NOMO-1 treated with dmso at 0.1 percent for 144 hours (cell line): ENCODE data around the gene SKI.
"Not testable (repeated sequence)": the region's sequence is repeated elsewhere in the genome, so short reads cannot be mapped to it uniquely, and the experiment has no call there.

Source experiments
- DNase-seq: peaks from one replicate; lab custom pipeline; 2025; ENCODE audit not compliant: unreplicated experiment; lab: John Stamatoyannopoulos, UW

Gene SKI

DNA sequence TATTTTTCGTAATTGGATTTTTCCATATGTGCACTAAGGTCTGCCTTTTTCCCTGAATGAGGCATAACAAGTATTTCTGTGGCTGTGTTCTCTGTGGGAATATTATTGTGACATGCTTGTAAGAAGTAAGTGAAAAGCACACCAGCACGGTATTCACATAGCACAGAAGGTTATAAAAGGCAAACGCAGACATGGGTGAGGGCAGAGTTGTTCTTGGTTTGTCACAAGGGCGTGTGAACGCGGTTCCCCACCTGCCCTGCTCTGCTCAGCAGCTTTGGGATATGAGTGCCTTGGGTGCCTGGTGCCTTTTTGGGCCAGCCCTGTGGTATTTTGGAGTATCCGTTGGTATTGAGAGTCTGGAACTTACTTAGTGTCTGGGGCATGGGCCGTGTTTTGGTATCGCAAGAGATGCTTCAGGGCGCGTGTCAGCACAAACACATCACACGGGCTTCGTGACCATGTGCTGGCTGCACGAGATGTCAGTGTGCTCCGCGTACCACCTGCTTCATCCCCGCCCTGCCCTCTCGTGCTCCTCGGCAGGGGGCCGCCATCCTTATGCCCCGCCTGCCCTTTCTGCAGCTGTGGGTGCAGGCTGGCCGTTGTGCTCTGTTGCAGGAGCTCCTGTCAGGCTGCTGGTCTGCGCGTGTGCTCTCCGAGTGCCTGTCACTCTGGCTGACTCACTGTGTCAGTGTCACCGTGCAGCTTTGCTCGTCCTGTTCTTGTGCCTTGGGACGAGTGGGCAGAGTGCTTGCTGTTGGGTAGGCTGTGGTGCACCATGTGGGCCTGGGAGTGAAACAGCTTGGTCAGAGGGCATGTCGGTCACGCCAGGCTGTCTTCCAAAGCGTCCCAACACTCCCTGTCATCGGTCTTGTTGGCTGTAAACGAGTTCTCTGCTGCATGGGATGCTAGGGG lies 15.0 kb downstream of the SKI start:
- no peak for DNase-seq

DNA sequence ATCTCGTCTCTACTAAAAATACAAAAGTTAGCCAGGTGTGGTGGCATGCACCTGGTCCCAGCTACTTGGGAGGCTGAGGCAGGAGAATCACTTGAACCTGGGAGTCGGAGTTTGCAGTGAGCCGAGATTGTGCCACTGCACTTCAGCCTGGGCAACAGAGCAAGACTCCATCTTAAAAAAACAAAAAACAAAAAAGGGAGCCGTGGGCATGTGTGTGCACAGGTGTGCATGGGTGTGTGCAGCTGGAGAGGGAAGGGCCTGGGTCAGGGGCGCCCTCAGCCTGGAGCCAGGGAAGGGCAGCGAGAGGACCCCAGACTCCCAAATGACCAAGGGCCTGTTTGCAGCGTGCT lies 18.9 kb downstream of the SKI start:
- not testable (repeated sequence) for DNase-seq

DNA sequence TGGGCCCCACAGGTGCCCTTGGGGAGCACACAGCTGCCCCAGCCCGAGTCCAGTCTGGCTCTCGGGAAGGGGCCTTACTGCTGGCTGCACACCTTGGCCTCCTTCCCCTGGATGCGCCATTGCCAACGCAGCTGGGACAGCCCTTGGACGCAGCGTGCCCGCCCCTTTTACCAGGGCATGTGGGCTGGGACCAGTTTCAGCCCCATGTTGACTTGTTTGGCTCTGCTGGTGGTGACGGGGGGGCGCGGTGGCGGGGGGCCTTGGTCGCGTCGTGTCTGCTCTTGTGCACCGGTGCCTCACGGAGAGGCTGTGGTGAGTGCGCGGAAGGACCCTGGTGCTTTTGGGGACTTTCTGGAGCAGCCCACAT lies 19.6 kb downstream of the SKI start:
- DNase-seq = no peak

DNA sequence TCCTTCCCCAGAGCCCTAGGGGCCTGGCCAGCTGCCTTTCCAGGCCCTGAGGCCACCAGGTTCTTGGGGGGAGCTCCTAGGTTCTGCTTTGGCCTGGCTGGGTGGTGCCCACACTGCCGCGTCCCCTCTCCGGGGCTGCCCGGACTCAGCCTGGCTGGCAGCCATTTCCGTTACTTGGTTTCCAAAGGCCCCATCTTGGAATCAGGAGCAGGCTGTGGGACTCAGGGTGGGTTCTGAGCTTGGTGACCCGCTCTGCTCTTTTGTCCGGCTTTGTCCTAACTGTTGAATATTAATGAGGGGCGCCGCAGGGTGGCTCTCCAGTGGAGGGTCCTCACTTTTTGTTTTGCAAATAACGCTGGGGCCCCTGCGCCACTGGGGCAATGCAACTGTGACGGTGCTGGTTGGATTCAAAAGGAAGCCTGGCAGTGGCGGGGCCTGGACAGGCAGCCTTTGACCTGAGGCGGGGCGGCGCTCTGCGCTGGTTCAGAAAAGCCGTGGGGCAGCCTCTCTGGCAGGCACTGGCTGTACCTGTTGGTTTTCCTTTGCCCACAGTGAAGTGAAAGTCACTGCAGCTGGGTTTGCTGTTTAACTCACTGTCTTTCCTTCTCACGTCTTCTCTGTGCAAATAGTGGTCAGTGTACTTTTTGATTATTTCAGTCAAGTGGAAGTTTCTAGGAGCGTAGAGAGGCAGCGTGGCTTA lies 20.2 kb downstream of the SKI start:
- no peak for DNase-seq

DNA sequence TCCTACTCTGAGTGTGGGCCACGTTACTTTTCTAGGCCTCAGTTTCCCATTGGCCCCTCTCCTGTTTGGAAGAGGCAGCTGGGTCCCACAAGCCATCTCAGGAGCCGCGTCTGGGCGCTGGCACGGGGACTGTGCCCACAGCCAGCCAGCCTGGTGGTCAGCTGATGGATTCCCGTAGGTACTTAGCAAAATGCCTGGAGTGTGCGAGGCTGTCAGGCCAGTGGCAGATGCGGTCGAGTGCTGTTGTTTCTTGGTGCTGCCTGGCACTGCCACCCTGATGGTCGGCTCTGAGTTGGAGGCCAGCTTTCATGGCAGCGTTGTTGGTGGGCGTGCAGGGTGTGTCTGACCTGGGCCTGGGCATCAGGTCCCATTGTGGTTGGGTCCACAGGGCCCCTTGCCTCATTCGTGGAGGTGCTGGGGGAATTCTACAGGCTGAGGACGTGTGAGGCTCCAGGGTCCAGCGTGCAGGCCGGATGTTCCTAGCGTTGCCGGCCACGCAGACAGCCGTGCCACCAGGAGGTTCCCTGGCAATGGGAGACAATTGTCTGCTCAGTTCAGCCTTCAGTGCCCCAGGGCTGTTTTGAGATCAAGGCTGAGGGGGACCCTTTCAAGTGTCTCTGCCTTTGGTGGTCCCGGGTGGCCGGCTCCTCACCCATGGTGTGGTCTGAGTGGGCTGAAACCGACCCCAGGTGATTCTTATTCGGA lies 20.9 kb downstream of the SKI start:
- no peak for DNase-seq

DNA sequence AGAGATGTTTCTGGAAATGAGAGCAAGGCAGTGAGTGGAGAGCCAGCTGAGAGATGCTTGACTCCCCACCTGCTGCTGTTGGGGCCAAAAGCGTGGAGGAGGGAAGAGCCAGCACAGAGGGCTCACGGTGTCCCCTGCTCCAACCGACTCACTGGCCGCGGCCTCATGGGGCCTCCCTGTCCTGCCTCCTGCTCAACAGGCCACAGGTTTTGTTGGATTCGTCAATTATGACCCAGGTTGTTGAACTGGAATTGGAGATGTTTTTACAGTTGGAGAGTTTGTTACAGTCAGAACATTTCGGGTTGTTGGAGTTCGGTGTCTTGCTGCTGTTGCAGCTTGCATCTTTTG lies 21.4 kb downstream of the SKI start:
- DNase-seq = no peak

DNA sequence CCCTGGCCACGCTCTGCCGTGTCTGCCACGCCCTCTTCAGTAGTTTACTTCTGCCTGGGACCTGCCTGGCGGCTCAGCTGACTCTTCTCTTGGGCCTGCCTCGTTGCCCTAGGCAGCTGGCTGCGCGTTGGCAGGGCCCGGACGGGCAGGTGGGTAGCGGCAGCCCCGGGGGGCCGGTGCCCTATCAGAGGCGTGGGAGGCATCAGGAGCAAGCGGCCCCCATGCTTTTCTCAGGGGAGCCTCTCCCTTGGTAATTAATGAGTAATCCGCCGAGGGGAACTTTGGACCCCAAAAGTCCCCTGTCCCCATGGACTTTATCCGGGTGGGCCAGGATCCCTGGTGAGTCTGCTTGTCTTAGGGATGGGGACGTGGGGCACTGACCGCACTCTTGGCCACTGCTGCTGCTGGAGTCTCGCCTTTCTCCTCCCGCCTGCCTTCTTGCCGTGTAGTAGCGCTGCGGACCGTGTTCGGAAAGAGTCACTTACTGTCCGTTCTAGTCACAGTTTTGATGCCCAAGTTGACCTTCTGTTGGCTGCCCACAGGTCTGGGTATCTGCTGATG lies 22.7 kb downstream of the SKI start:
- DNase-seq = no peak

DNA sequence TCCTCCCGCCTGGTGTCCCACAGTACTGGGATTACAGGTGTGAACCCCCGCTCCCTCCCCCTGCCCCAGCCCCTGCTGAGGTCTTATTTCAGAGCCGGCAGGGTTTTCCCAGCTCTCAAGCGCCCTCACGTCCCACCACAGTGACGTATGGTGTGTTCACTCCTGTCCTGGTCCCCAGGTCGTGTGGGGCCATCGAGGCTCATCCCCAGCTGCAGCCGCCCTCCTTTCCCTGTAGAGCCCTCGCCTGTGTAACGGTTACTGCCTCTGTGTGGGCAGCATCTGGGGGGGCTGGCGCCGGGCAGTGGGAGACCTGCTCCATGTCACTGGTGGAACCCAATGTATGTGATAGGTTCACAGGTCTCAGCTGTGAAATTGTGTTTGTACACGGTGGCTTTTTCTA lies 23.2 kb downstream of the SKI start:
- no peak for DNase-seq

DNA sequence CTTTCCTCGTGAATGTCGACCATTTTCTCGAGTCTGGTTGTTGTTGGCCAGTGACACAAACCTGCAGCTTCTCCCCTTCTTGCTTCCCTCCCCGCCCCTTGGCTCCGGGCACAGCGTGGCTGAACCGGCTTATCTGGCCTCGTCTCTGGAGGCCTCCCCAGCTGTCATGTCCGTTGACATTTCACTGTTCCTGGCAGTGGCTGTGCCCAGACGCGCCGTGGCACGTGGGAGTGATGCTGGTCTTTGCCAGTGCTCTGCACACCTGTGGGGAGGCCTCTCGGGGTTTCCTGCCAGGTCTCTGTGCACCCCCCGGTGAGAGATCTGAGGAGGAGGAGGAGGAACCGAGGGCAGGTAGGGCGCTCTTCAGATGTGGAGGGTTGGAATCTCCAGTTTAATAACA lies 23.7 kb downstream of the SKI start:
- no peak for DNase-seq

DNA sequence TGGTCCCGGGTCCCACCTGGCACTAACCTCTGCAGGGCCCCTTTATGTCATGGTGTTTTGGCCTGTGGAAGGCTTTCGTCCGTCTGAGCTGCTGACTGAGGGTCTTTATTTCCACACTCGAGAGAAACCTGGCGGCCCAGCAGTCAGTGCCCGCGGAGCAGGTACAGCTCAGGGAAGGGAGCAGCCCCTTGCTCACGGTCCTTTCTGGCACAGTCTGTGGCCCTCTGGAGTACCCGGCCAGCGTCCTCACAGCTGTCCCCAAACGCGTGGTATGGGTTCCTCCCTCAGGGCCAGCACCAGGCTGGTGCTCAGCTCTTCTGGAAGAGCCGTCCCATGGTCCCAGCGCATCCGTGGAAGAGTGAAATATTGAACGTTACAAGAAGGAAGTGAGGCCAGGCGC lies 24.3 kb downstream of the SKI start:
- no peak for DNase-seq

DNA sequence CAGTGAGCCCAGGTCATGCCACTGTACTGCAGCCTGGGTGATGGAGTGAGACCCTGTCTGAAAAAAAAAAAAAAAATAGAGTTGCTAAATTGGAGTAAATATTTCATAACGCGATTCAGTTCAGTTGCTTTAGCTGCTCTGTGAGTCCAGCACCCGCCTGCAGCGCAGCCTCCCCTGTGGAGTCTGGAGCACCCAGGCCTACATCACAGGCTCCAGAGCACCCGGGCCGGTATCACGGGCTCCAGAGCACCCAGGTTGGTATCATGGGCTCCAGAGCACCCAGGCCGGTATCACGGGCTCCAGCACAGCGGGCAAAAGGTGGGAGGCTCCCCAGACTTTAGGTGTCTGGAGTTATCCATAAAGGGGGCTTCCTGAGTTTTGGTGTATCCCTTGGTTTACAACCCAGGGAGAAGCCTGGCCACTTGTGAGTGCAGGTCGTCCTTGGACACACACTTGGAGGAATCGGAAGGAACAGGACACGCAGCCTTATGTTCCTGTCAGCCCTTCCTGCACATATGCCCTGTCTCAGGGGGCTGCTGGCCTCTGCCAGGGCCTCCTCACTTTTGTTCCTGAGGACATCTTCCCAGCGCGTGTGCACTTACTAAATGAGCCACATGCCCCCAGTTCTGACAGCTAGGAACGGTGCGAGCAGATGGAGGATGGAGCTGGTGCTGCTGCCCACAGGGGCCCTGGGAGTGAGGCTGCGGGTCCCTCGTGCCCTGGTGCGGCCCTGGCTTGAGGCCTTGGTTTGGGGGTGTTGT lies 25.1 kb downstream of the SKI start:
- DNase-seq = no peak

DNA sequence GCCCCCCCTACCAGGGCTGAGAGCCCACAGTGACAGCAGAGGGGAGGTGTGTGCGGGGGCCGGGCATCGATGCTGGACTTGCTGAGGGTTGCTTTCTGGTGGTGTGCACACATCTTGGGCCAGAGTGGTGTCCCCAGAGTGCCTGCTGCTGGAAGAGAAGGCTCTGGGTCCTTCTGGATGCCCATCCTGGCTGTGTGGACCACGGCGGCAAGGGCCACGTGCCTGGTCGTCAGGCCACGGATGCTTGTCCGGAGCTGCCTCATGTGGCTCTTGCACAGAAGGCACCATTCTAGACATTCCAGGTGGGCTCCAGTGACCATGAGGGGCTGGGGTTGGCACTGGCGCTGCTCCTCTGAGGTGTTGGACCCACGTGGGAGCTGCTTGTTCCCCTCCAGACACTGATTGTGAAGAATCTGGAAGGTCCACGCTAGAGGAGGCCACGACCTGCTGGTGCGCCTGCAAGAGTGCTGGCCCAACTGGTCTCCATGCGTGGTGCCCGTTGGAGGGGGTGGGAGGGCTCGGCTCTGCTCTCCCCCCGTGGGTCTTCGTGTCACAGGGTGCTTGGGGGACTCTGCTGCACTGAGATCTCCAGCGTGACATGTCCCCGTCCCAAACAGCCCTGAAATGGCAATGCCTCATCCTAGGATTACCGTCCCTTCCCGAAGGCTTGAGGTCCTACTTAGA lies 25.8 kb downstream of the SKI start:
- DNase-seq = no peak

DNA sequence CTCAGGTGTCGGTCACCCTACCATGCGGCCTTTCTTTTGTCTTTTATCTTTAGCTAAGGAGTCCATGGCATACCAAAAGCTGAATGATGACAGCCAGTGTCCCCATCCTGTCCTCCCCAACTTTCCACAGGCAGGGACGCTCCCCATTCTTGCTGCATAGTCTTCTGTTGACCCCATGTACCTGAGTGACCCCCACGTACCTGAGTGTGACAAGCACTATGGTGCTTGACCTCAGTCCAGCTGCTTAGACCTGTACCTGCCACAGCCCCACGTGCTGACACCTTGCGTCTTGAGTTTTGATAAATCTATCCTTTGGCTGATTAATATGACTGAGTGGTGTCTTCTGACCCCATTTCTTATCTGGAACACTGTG lies 26.9 kb downstream of the SKI start:
- no peak for DNase-seq

DNA sequence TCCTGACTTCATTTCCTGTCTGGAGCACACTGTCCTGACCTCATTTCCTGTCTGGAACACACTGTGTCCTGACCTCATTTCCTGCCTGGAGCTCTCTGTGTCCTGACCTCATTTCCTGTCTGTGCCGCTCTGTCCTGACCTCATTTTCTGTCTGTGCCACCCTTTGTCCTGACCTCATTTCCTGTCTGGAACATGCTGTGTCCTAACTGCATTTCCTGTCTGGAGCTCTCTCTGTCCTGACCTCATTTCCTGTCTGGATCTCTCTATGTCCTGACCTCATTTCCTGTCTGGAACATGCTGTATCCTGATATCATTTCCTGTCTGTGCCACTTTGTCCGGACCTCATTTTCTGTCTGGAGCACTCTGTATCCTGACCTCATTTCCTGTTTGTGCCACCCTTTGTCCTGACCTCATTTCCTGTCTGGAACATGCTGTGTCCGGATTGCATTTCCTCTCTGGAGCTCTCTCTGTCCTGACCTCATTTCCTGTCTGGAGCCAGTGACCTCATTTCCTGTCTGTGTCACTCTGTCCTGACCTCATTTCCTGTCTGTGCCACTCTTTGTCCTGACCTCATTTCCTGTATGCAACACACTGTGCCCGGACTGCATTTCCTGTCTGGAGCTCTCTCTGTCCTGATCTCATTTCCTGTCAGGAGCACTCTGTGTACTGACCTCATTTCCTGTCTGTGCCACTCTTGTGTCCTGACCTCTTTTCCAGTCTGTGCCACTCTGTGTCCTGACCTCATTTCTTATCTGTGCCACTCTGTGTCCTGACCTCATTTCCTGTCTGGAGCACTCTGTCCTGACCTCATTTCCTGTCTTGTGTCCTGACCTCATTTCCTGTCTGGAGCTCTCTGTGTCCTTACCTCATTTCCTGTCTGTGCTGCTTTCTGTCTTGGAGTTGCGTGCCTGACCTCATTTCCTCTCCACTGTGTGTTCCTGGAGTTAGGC lies 27.6 kb downstream of the SKI start:
- peak; percentile 41 for DNase-seq

DNA sequence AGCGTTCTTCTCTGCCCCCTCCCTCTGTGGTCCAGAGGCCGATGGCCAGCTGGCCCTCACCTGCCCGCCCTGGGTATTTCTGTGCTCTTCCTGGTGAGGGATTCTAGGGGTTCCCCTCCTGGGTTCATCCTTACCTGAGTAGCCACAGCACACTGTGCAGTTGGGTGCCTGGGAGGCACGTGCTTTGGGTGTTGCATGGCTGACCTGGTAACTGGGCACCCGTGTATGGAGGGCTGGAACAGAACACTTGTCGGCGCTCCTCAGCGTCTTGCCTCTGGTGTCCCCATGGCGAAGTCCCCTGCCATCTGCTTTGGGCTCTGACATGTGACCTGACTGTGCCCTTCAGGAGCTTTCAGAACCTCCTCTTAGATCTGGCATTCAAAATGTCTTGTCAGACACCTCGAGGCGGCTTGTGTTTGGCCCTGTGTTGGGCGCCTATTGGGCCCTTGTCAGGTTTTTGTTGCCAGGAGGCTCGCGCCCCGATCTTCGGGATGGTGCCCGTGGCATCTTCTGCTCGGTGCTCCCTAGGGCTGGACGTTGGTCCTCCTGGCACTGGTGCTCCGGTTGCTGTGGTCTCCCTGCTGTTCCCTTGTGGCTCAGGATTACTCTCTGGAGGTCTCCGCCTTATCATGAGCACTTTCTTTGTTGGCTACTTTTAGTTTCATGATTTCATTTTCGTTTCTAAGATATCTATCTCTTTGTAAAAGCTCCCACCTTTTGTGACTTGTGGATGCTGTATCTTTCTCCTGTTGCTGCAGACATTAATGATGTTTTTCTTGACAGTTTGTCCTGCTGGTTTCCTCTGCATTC lies 28.5 kb downstream of the SKI start:
- no peak for DNase-seq

DNA sequence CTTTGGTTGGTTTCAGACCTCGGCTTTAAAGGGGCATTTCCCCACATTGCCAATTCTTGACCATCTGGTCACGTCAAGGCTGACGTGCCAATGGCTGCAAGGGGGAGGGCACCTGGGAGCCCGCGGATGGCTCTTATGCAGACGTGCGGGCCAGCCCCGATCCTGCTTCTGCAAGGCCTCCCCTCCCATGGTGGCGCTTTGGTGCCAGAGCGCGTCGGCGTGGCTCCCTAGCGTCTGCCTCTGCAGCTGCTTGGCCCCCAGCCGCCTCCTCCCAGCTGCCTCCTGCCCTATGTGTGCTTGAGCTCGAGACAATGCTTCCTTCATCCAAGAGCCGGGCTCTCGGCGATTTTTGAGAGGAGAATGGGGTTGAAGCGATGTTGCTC lies 29.1 kb downstream of the SKI start:
- no peak for DNase-seq

DNA sequence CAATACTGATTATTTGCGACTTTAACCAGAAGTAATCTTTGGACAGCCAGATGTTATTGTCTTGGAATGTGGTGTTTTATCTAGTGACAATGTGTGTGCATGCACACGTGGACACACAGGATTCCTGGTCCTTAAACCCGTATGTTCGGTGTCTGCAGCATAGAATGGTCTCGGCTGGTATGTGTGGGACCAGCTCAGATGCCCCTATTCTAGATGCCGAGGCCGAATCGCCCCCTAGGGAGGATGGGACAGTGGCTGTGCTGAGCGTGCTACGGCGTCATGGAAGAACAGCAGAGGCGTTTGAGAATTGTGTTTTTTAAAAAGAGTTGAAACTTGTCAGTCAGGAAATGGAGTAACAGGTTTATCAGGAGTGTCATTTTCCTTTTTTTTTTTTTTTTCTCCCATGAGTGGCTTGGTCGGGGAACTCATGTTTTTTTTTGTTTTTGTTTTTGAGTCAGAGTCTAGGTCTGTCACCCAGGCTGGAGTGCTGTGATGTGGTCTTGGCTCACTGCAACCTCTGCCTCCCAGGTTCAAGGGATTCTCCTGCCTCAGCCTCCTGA lies 30.1 kb downstream of the SKI start:
- DNase-seq = no peak

DNA sequence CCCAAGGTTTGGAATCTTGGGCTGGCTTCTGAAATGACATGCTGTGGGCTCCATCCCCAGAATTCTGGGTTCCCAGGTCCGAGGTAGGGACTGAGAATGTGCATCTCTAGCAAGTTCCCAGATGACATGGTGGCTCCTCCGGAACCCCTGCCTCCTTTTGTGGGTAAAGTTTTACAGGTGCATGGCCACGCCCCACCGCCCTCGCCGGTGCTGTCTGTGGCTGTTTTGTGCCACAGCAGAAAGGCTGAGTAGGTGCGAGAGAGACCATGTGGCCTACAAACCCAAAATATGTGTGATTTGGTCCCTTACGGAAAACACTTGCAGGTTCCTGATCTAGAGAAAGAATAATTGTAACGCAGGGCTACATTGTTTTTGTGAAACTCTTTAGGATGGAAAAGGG lies 30.9 kb downstream of the SKI start:
- no peak for DNase-seq
